ENCODE results near the gene FGD2. TPM values are rescaled to one million over a fixed set of nuclear protein-coding genes. Genes with fewer than 3 reads are reported as not detected.
A peak's percentile ranks its signal among the peaks of the same experiment; 100 is the strongest.

Gene FGD2
- total and polyA plus RNA-seq, 9 of the 15 experiments (the other 6 are each of a cell fraction or from before 2014, with no cell fraction given), result 0.09 TPM; not detected in 8

- no peak for TF ChIP-seq E4F1 (CRISPR knock-in tag; IDR thresholded peaks at IDR 0.05; ENCODE audit: borderline replicate concordance)
- 0 out of 2 replicates have a peak, but pooled peaks have one; percentile 56 for TF ChIP-seq ZBTB33 (CRISPR knock-in tag; IDR thresholded peaks at IDR 0.05)
- TF ChIP-seq NRF1 (conservative IDR thresholded peaks at IDR 0.05 in 1 of 2, IDR thresholded peaks at IDR 0.05 in 1 of 2), result no peak
- TF ChIP-seq CUX1 (CRISPR knock-in tag; IDR thresholded peaks at IDR 0.05), result no peak
- no peak for TF ChIP-seq PHB (CRISPR knock-in tag; IDR thresholded peaks at IDR 0.05)
- no peak for TF ChIP-seq ZNF224 (CRISPR knock-in tag; IDR thresholded peaks at IDR 0.05)
- TF ChIP-seq TAL1 (IDR thresholded peaks at IDR 0.05), result no peak
- TF ChIP-seq CCNT2 (IDR thresholded peaks at IDR 0.05; ENCODE audit: borderline replicate concordance, extremely low read depth, insufficient read length, low read depth, low read length), result no peak
- no peak for TF ChIP-seq ZNF512 (tag; IDR thresholded peaks at IDR 0.05)
- TF ChIP-seq ZNF174 (CRISPR knock-in tag; IDR thresholded peaks at IDR 0.05), result no peak
- no peak for TF ChIP-seq TOE1 (IDR thresholded peaks at IDR 0.05; ENCODE audit: borderline replicate concordance)
- TF ChIP-seq TOE1 (CRISPR knock-in tag; IDR thresholded peaks at IDR 0.05; ENCODE audit: borderline replicate concordance, low read depth), result no peak
- TF ChIP-seq ZFP1 (CRISPR knock-in tag; IDR thresholded peaks at IDR 0.05), result no peak
- no peak for TF ChIP-seq KHSRP (IDR thresholded peaks at IDR 0.05)
- no peak for TF ChIP-seq THRA (IDR thresholded peaks at IDR 0.05)
Measured at GRCh38 chr6:37061157-37061804, 55.8 kb downstream of the FGD2 start (continued).
